ENCODE data around the gene C1S.

DNA sequence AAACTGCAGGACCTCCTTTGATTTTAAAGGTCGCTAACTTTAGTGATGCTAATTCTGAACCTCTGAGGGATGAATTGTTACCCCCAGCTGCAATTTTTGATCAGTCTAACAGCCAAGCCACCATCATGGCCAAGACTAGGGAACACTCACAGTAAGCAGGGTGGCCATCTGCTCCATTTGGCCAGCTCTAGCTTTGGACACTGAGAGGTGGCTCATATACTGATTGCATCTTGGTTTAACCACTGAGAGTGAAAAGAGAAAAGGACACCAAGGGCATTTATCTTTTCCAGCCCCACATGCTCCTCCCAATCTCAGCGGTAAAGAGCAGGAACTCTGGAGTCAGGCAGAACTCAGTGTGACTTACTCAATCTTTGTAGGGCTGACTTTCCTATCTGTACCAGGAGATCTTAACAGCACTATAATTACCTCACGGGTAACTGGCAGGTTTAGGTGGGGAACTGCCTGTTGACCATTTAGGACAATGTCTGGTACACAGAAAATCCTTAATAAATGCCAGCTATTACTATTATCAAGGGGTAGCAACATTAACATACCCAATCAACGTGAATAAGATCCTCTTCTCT, 48.4 kb upstream of the C1S start:
- TF ChIP-seq, protein P1, sequence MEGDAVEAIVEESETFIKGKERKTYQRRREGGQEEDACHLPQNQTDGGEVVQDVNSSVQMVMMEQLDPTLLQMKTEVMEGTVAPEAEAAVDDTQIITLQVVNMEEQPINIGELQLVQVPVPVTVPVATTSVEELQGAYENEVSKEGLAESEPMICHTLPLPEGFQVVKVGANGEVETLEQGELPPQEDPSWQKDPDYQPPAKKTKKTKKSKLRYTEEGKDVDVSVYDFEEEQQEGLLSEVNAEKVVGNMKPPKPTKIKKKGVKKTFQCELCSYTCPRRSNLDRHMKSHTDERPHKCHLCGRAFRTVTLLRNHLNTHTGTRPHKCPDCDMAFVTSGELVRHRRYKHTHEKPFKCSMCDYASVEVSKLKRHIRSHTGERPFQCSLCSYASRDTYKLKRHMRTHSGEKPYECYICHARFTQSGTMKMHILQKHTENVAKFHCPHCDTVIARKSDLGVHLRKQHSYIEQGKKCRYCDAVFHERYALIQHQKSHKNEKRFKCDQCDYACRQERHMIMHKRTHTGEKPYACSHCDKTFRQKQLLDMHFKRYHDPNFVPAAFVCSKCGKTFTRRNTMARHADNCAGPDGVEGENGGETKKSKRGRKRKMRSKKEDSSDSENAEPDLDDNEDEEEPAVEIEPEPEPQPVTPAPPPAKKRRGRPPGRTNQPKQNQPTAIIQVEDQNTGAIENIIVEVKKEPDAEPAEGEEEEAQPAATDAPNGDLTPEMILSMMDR (IDR thresholded peaks at IDR 0.05; ENCODE audit: poor library complexity): no peak
- TF ChIP-seq EZH2 (IDR thresholded peaks at IDR 0.05; ENCODE audit: borderline replicate concordance): no peak
